Type B pancreatic cell (in vitro differentiated cells): ENCODE measurements around the gene HDAC9. TPM values are rescaled to one million over a fixed set of nuclear protein-coding genes. Genes with fewer than 3 reads are reported as not detected.

Experiments used
- DNase-seq: peaks from one replicate; pipeline ENCODE4 v3.0.0; 2021; ENCODE audit warnings: mixed read lengths; ENCODE audit not compliant: unreplicated experiment; ENCODE audit errors: extremely low spot score
- H3K27ac Mint-ChIP-seq: 2 replicates; pipeline ENCODE4 v1.8.0; 2021; ENCODE audit warnings: mild to moderate bottlenecking, mixed read lengths
- H3K27me3 Mint-ChIP-seq: 2 replicates; pipeline ENCODE4 v1.8.0; 2021; ENCODE audit warnings: mixed read lengths
- H3K36me3 Mint-ChIP-seq: 2 replicates; pipeline ENCODE4 v1.8.0; 2021; ENCODE audit warnings: mixed read lengths
- H3K4me1 Mint-ChIP-seq: one replicate; pipeline ENCODE4 v1.8.0; 2021; ENCODE audit warnings: mixed read lengths; ENCODE audit not compliant: unreplicated experiment
- H3K4me3 Mint-ChIP-seq: 2 replicates; pipeline ENCODE4 v1.8.0; 2021; ENCODE audit warnings: mild to moderate bottlenecking, mixed read lengths
- H3K9me3 Mint-ChIP-seq: 2 replicates; pipeline ENCODE4 v1.8.0; 2021; ENCODE audit warnings: mixed read lengths
- total RNA-seq: library from RNA; stranded (reverse); gene quantifications from 2 replicates; pipeline ENCODE4 v1.2.1, GENCODE V29; 2021; ENCODE audit warnings: low replicate concordance
- TF ChIP-seq, protein P1 (sequence below): fragments of 200-600 bp; sonication (generic); conservative IDR thresholded peaks from 2 replicates; pipeline ENCODE4 v1.5.0; 2021; ENCODE audit warnings: antibody characterized with exemption, mild to moderate bottlenecking

The HDAC9 gene
- total RNA-seq, 1 donor from 2014 or later: 6.8 TPM

GRCh38 chr7:18901351-18901750 is 405.8 kb downstream of the HDAC9 start:
- no peak overlapping the region for H3K27ac Mint-ChIP-seq
- TF ChIP-seq, protein P1, sequence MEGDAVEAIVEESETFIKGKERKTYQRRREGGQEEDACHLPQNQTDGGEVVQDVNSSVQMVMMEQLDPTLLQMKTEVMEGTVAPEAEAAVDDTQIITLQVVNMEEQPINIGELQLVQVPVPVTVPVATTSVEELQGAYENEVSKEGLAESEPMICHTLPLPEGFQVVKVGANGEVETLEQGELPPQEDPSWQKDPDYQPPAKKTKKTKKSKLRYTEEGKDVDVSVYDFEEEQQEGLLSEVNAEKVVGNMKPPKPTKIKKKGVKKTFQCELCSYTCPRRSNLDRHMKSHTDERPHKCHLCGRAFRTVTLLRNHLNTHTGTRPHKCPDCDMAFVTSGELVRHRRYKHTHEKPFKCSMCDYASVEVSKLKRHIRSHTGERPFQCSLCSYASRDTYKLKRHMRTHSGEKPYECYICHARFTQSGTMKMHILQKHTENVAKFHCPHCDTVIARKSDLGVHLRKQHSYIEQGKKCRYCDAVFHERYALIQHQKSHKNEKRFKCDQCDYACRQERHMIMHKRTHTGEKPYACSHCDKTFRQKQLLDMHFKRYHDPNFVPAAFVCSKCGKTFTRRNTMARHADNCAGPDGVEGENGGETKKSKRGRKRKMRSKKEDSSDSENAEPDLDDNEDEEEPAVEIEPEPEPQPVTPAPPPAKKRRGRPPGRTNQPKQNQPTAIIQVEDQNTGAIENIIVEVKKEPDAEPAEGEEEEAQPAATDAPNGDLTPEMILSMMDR: no peak
- no peaks in the 10 kb centered on the region for H3K27me3 Mint-ChIP-seq
- no peak for DNase-seq
- H3K36me3 Mint-ChIP-seq: no peaks in the 10 kb centered on the region
- H3K4me3 Mint-ChIP-seq: no peak overlapping the region
- H3K9me3 Mint-ChIP-seq: peaks cover 5% of the 10 kb centered on the region
- H3K4me1 Mint-ChIP-seq: peaks cover 21% of the 10 kb centered on the region

DNA sequence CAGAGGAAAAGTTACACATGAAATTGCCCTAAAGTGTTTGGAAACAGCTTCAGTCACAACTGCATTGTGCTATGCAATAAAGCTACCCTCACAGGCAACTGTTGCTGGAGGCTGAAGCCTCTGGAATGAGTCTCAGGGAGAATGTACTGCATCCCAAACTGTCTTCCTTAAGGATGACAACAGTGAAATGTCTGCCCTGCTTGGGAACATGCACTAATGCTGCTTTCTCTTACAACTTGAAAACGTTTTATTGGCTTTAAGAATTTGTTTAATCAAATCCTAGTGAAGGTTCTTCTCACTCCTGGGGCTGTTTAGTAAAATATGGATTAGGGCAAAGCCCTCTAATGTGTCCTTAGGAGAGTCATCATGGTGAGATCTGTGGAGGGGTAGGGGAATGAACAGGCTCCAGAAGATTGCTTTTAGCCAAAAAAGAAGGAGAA is 406.5 kb downstream of the HDAC9 start:
- H3K4me1 Mint-ChIP-seq: peaks cover 21% of the 10 kb centered on the region
- no peaks in the 10 kb centered on the region for H3K36me3 Mint-ChIP-seq
- DNase-seq: no peak
- no peak overlapping the region for H3K27ac Mint-ChIP-seq
- TF ChIP-seq, protein P1: no peak
- H3K27me3 Mint-ChIP-seq: no peaks in the 10 kb centered on the region
- H3K9me3 Mint-ChIP-seq: peaks cover 5% of the 10 kb centered on the region
- no peak overlapping the region for H3K4me3 Mint-ChIP-seq

- Mint-ChIP-seq H3K27ac (no peak overlapping the region), H3K36me3 (no peaks in the 10 kb centered on the region), H3K9me3 (peaks cover 5% of the 10 kb centered on the region), H3K4me3 (no peak overlapping the region), H3K4me1 (peaks cover 21% of the 10 kb centered on the region), H3K27me3 (no peaks in the 10 kb centered on the region)
- TF ChIP-seq, protein P1: no peak
- no peak for DNase-seq
Measured at GRCh38 chr7:18902892-18903291, 407.3 kb downstream of the HDAC9 start.

DNA sequence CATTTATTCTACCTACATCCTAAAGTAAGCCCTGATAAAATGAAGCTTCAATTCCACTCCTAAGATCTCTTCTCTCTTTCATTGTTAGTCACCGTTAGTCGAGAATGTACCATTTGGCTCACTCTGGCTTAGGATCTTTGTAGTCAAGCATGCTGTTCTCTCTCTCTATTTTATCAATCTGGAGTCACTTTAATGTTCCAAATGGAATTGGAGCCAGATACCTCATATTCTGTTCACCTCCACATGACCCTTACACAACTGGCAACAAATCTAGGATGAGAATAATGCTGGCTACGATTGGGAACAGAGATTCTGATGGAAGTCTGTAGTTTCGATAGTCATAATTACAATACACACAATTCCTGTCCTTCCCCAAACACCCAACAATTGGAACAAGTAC is 408.1 kb downstream of the HDAC9 start:
- Mint-ChIP-seq H3K27me3 (no peaks in the 10 kb centered on the region), H3K27ac (no peak overlapping the region), H3K4me1 (peaks cover 21% of the 10 kb centered on the region), H3K4me3 (no peak overlapping the region), H3K9me3 (peaks cover 5% of the 10 kb centered on the region), H3K36me3 (no peaks in the 10 kb centered on the region)
- DNase-seq: no peak
- TF ChIP-seq, protein P1: no peak

DNA sequence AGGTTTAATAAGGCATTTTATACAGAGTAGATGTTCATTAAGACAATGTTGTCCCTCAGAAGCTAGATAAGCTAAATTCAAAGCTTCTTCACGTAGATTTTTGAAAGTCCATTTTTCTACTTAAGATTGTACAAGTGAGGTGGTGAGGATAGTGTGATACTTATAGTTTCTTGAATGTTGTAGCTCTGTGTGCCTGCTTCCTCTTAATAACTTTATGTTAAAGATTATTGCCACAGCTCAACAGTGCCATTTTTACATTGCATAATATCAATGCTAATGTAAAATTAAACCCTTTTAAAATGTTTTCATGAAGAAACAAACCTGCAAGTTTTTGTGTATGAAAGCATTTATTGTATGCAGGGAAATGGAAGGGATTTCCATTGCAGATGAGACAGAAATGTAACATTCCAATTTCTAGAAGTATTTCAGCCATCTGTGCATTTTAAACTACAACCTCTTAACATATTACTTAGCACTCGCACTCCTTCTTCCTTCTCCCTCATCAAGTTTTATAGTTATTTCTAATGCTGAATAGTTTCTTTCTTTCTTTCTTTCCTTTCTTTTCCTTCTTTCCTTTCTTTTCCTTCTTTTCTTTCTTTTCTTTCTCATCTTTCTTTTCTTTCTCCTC is 409.9 kb downstream of the HDAC9 start:
- Mint-ChIP-seq H3K36me3 (no peaks in the 10 kb centered on the region), H3K4me1 (peaks cover 18% of the 10 kb centered on the region), H3K27me3 (no peaks in the 10 kb centered on the region), H3K4me3 (no peak overlapping the region), H3K27ac (no peak overlapping the region), H3K9me3 (peaks cover 11% of the 10 kb centered on the region)
- DNase-seq: no peak
- TF ChIP-seq, protein P1: no peak

GRCh38 chr7:18906901-18907300 is 411.4 kb downstream of the HDAC9 start:
- peaks cover 11% of the 10 kb centered on the region for H3K9me3 Mint-ChIP-seq
- H3K36me3 Mint-ChIP-seq: no peaks in the 10 kb centered on the region
- DNase-seq: no peak
- H3K27ac Mint-ChIP-seq: no peak overlapping the region
- TF ChIP-seq, protein P1: no peak
- H3K27me3 Mint-ChIP-seq: no peaks in the 10 kb centered on the region
- no peak overlapping the region for H3K4me3 Mint-ChIP-seq
- peaks cover 10% of the 10 kb centered on the region for H3K4me1 Mint-ChIP-seq
